Smooth muscle cell (in vitro differentiated cells): ENCODE data around the gene NPR1. TPM values are rescaled to one million over a fixed set of nuclear protein-coding genes. Genes with fewer than 3 reads are reported as not detected.

Experiments used
- microRNA-seq: library from miRNA; unstranded; fragments of <30 nt; microRNA quantifications from one replicate; pipeline ENCODE4, GENCODE V29; 2016; ENCODE audit warnings: borderline number of aligned reads
- polyA plus RNA-seq: library from polyadenylated mRNA; unstranded; fragments of >200 nt; fragmentation: Nextera tagmentation; extraction: Ambion mirVana; gene quantifications from 2 replicates; pipeline ENCODE4 v1.2.1, GENCODE V29; 2016
- small RNA-seq: library from RNA; depleted of rRNA; stranded (forward); fragments of <200 nt; gene quantifications from one replicate; pipeline ENCODE3, GENCODE V24; 2014
- total RNA-seq: library from RNA; depleted of rRNA; stranded (reverse); fragments of >200 nt; gene quantifications from 2 replicates; pipeline ENCODE4 v1.2.3, GENCODE V29; 2014

Gene NPR1
- total and polyA plus RNA-seq, 2 experiments from 2014 or later: 0.24 to 0.54 TPM

Small RNA genes within 50 kb of the gene (microRNA-seq; reads per million reads assigned to microRNA genes)
- not detected for gene MIR8083

Small RNA genes within 50 kb of the gene (small RNA-seq; reads per million reads assigned to genes)
- not detected for gene MIR8083
- not detected for gene RF00019
- not detected for gene RN7SL372P

Other genes starting within 250 kb of the NPR1 start
- gene S100A7, start 218.0 kb upstream of the NPR1 start, total RNA-seq: not detected in 2 replicates
- not detected in 2 replicates for gene S100A7, start 218.0 kb upstream of the NPR1 start, polyA plus RNA-seq
- 410 and 499 TPM in 2 replicates for gene S100A6, start 142.7 kb upstream of the NPR1 start, total RNA-seq
- 1,358 and 1,471 TPM in 2 replicates for gene S100A6, start 142.7 kb upstream of the NPR1 start, polyA plus RNA-seq
- 1.6 and 5.7 TPM in 2 replicates for gene S100A5, start 137.8 kb upstream of the NPR1 start, total RNA-seq
- gene S100A5, start 137.8 kb upstream of the NPR1 start, polyA plus RNA-seq: 4.8 and 6.2 TPM in 2 replicates
- 1,139 and 1,222 TPM in 2 replicates for gene S100A4, start 132.9 kb upstream of the NPR1 start, total RNA-seq
- gene S100A4, start 132.9 kb upstream of the NPR1 start, polyA plus RNA-seq: 1,491 and 1,802 TPM in 2 replicates
- gene S100A3, start 129.4 kb upstream of the NPR1 start, total RNA-seq: 11.2 and 13.9 TPM in 2 replicates
- 18.0 and 19.8 TPM in 2 replicates for gene S100A3, start 129.4 kb upstream of the NPR1 start, polyA plus RNA-seq
- 2.3 and 7.3 TPM in 2 replicates for gene S100A2, start 112.8 kb upstream of the NPR1 start, total RNA-seq
- gene S100A2, start 112.8 kb upstream of the NPR1 start, polyA plus RNA-seq: 16.6 and 20.4 TPM in 2 replicates
- gene S100A16, start 65.6 kb upstream of the NPR1 start, total RNA-seq: 198 and 238 TPM in 2 replicates
- 302 and 358 TPM in 2 replicates for gene S100A16, start 65.6 kb upstream of the NPR1 start, polyA plus RNA-seq
- 20.1 and 25.1 TPM in 2 replicates for gene S100A14, start 62.4 kb upstream of the NPR1 start, total RNA-seq
- gene S100A14, start 62.4 kb upstream of the NPR1 start, polyA plus RNA-seq: 11.0 and 32.7 TPM in 2 replicates
- gene S100A13, start 51.2 kb upstream of the NPR1 start, total RNA-seq: 150 and 158 TPM in 2 replicates
- gene S100A13, start 51.2 kb upstream of the NPR1 start, polyA plus RNA-seq: 474 and 498 TPM in 2 replicates
- gene S100A1, start 50.3 kb upstream of the NPR1 start, total RNA-seq: 8.3 TPM in 1 of 2 replicates, not detected in the other
- 0.46 and 1.0 TPM in 2 replicates for gene S100A1, start 50.3 kb upstream of the NPR1 start, polyA plus RNA-seq
- gene CHTOP, start 44.6 kb upstream of the NPR1 start, total RNA-seq: 47.8 and 48.1 TPM in 2 replicates
- 49.7 and 50.2 TPM in 2 replicates for gene CHTOP, start 44.6 kb upstream of the NPR1 start, polyA plus RNA-seq
- 37.6 and 65.5 TPM in 2 replicates for gene SNAPIN, start 20.0 kb upstream of the NPR1 start, total RNA-seq
- gene SNAPIN, start 20.0 kb upstream of the NPR1 start, polyA plus RNA-seq: 48.1 and 52.0 TPM in 2 replicates
- 201 and 206 TPM in 2 replicates for gene ILF2, start 7.7 kb upstream of the NPR1 start, total RNA-seq
- gene ILF2, start 7.7 kb upstream of the NPR1 start, polyA plus RNA-seq: 194 and 241 TPM in 2 replicates
- gene INTS3, start 49.4 kb downstream of the NPR1 start, total RNA-seq: 33.6 and 34.8 TPM in 2 replicates
- gene INTS3, start 49.4 kb downstream of the NPR1 start, polyA plus RNA-seq: 22.3 and 27.6 TPM in 2 replicates
- gene SLC27A3, start 96.7 kb downstream of the NPR1 start, total RNA-seq: 14.8 and 21.3 TPM in 2 replicates
- 36.0 and 41.0 TPM in 2 replicates for gene SLC27A3, start 96.7 kb downstream of the NPR1 start, polyA plus RNA-seq
- gene GATAD2B, start 244.3 kb downstream of the NPR1 start, total RNA-seq: 13.2 and 24.9 TPM in 2 replicates
- gene GATAD2B, start 244.3 kb downstream of the NPR1 start, polyA plus RNA-seq: 7.8 and 10.0 TPM in 2 replicates